Activated CD8-positive, alpha-beta T cell treated with anti-CD3 and anti-CD28 coated beads for 36 hours (primary cell): ENCODE results near the gene PTPN1. TPM values are rescaled to one million over a fixed set of nuclear protein-coding genes. Genes with fewer than 3 reads are reported as not detected.

Source experiments
- ATAC-seq: fragments of 200-7000 bp; cut with Tn5 transposase; one replicate; pipeline ENCODE4 v1.10.0; 2021; ENCODE audit warnings: mild to moderate bottlenecking, moderate library complexity
- CTCF ChIA-PET: fragments of 350-600 bp; sonication (Branson Sonifier 250); formaldehyde crosslinking; loops from one replicate; lab custom pipeline; 2021; ENCODE audit warnings: antibody characterized with exemption; lab: Charles Lee
- POLR2A ChIA-PET: fragments of 350-600 bp; sonication (Branson Sonifier 250); formaldehyde crosslinking; loops from one replicate; lab custom pipeline; 2021; ENCODE audit warnings: antibody characterized with exemption; lab: Charles Lee
- DNase-seq: peaks from one replicate; pipeline ENCODE4 v3.0.0-alpha.2; 2020
- H3K27ac Mint-ChIP-seq: one replicate; pipeline ENCODE4 v1.8.0; 2021; ENCODE audit warnings: mild to moderate bottlenecking, mixed read lengths
- H3K27me3 Mint-ChIP-seq: one replicate; pipeline ENCODE4 v1.8.0; 2021; ENCODE audit warnings: mixed read lengths
- H3K36me3 Mint-ChIP-seq: one replicate; pipeline ENCODE4 v1.8.0; 2021; ENCODE audit warnings: low read depth, mixed read lengths
- H3K4me1 Mint-ChIP-seq: one replicate; pipeline ENCODE4 v1.8.0; 2021; ENCODE audit warnings: low read depth, mixed read lengths
- H3K4me3 Mint-ChIP-seq: one replicate; pipeline ENCODE4 v1.8.0; 2021; ENCODE audit warnings: mild to moderate bottlenecking, moderate library complexity, mixed read lengths
- H3K9me3 Mint-ChIP-seq: one replicate; pipeline ENCODE4 v1.8.0; 2021; ENCODE audit warnings: mixed read lengths
- intact Hi-C: fragments of 100-400 bp; cut with micrococcal nuclease; formaldehyde crosslinking; loops from one replicate; pipeline ENCODE4 v1.10.0; 2022
- total RNA-seq, 2 experiments: library from RNA; stranded (reverse); gene quantifications; one replicate each; pipeline ENCODE4 v1.2.3, GENCODE V29; 2021
- TF ChIP-seq, protein P1 (sequence below): fragments of 200-600 bp; IDR thresholded peaks from one replicate; pipeline ENCODE4 v1.8.0; 2022; ENCODE audit warnings: antibody characterized with exemption, mild to moderate bottlenecking

The PTPN1 gene
- total RNA-seq, 2 experiments from 2014 or later, result 65.1 to 66.6 TPM

DNA sequence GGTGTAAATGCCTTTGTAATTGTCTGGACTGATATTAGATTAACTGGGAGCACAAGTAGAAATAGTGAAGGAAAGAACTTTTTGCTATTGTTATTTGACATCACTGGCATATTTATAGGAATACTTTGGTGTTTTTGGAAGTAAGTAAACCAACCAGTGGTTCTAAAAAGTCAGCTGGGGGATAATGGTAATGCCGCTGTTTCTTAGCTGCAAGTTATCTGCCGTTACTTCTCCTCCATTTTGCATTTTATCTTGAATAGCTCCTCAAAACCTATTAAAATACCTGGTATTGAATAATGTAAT, 3.8 kb downstream of the PTPN1 start:
- TF ChIP-seq, protein P1, sequence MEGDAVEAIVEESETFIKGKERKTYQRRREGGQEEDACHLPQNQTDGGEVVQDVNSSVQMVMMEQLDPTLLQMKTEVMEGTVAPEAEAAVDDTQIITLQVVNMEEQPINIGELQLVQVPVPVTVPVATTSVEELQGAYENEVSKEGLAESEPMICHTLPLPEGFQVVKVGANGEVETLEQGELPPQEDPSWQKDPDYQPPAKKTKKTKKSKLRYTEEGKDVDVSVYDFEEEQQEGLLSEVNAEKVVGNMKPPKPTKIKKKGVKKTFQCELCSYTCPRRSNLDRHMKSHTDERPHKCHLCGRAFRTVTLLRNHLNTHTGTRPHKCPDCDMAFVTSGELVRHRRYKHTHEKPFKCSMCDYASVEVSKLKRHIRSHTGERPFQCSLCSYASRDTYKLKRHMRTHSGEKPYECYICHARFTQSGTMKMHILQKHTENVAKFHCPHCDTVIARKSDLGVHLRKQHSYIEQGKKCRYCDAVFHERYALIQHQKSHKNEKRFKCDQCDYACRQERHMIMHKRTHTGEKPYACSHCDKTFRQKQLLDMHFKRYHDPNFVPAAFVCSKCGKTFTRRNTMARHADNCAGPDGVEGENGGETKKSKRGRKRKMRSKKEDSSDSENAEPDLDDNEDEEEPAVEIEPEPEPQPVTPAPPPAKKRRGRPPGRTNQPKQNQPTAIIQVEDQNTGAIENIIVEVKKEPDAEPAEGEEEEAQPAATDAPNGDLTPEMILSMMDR, result no peak
- ChIA-PET POLR2A (interaction anchor here (0.8 to 6.1 kb wide), 5 partner anchors 11 to 54 kb away, joined by 3 to 40 read pairs (median 4); no protein-coding TSS in a partner anchor), CTCF (interaction anchor here (0.9 to 7.7 kb wide), 12 partner anchors 10 to 281 kb away, joined by 3 to 64 read pairs (median 4); partner anchors contain the start of gene BCAS4)
- peaks cover 70% of the 10 kb centered on the region for H3K4me1 Mint-ChIP-seq
- H3K27ac Mint-ChIP-seq, result peak overlapping the region; percentile 98
- intact Hi-C loops, result no loop called here
- H3K27me3 Mint-ChIP-seq, result no peaks in the 10 kb centered on the region
- ATAC-seq (no peak), DNase-seq (no peak)
- no peaks in the 10 kb centered on the region for H3K9me3 Mint-ChIP-seq
- peaks cover 49% of the 10 kb centered on the region for H3K36me3 Mint-ChIP-seq
- peak overlapping the region; percentile 98 for H3K4me3 Mint-ChIP-seq

DNA sequence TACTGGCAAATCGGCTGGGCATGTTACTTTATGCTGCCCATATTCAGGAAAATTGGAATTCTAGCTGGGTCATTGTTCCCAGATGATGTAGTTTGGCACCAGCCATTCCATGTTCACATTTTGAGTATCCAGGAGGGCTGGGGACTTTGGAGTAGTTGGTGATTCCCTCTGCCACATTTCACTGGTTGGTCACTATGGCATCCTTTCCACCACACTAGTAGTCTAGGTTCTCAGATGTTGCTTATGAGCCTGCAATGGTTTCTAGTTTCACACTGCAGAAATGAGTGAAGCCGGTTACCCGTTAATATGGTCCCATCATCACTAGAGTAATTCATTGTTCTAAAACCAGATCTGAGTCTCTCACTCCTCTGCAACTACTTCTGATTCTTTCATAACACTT, 4.6 kb downstream of the PTPN1 start:
- POLR2A ChIA-PET, result interaction anchor here (0.8 to 2.7 kb wide), 10 partner anchors 11 to 176 kb away, joined by 3 to 10 read pairs (median 4); no protein-coding TSS in a partner anchor
- ATAC-seq (no peak), DNase-seq (peak; percentile 32)
- CTCF ChIA-PET, result interaction anchor here (1.0 to 7.7 kb wide), 5 partner anchors 31 to 64 kb away, joined by 3 to 64 read pairs (median 4); no protein-coding TSS in a partner anchor
- Mint-ChIP-seq H3K4me3 (peak overlapping the region; percentile 98), H3K27ac (peak overlapping the region; percentile 98), H3K4me1 (peaks cover 74% of the 10 kb centered on the region), H3K9me3 (no peaks in the 10 kb centered on the region), H3K36me3 (peaks cover 52% of the 10 kb centered on the region), H3K27me3 (no peaks in the 10 kb centered on the region)
- intact Hi-C loops, result loop anchor here (5.0 kb wide), 1 partner anchor 48 kb away; no protein-coding TSS in a partner anchor
- TF ChIP-seq, protein P1, result no peak

DNA sequence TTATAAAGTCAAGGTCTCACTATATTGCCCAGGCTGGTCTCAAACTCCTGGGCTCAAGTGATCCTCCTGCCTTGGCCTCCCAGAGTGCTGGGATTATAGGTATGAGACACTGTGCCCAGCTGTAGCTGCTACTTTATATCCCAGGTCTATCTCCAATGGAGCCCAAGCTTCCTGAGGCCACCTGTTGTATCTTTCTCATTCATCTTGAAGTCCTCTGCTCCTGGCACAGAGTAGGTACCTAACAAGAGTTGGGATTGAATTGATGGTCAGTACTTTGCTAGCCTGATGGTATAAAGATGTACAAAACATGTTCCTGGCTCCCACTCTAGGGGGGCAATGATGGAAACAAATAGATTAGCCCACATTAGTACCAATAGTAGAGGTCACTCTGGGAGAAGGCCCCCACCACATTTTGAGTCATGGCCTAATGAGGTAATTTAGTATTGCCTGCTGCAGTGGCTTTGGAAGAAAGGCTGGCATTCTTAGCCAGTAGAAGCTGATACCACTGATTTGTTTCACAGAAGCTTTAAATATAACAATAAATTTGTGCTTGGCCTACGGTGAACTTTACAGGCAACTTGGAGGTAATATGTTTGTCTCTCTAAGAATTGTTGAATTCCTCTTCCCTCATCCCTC, 5.4 kb downstream of the PTPN1 start:
- peaks cover 80% of the 10 kb centered on the region for H3K4me1 Mint-ChIP-seq
- peaks cover 57% of the 10 kb centered on the region for H3K36me3 Mint-ChIP-seq
- H3K9me3 Mint-ChIP-seq, result no peaks in the 10 kb centered on the region
- peak overlapping the region; percentile 98 for H3K27ac Mint-ChIP-seq
- DNase-seq (no peak), ATAC-seq (no peak)
- TF ChIP-seq, protein P1, result no peak
- H3K27me3 Mint-ChIP-seq, result no peaks in the 10 kb centered on the region
- CTCF ChIA-PET, result interaction anchor here (1.0 to 7.7 kb wide), 7 partner anchors 13 to 337 kb away, joined by 3 to 64 read pairs (median 7); no protein-coding TSS in a partner anchor
- intact Hi-C loops, result loop anchor here (5.0 kb wide), 1 partner anchor 47 kb away; no protein-coding TSS in a partner anchor
- POLR2A ChIA-PET, result interaction anchor here (0.8 to 4.3 kb wide), 12 partner anchors 10 to 176 kb away, joined by 3 to 42 read pairs (median 4); no protein-coding TSS in a partner anchor
- H3K4me3 Mint-ChIP-seq, result peak overlapping the region; percentile 98

DNA sequence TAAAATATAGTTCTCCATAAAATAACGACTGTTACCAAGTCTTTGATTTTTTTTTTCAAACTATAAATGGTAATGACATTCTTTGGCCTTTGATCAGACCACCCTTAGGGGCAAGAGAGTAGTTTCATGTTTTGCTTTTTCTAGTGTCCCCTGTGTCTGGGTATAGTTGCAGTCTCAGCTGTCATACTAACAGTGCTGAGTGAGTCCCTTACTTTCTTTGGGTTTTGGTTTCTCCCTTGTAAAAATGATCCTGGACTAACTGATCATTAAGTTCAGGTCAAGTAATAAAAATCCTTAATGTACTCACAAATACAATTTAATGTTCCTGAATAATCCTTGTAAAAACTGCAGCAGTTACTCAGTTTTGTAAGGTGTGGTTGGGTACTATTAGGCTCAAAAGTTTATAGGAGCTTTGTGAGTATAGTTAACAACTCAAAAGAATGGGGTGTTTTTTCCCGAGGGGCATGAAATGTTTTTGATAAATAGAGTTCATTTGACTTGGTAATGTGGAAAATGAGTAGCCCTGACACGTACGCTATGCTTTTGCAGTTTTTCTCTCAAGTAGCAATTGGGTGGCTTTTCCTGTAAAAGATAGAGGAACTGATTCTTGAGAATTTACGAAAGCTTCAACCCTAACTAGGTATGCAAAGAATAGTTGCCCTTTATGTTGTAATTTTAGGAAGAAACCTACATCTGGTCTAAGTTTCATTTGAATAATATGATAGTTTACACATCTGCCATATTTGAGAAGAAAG, 6.2 kb downstream of the PTPN1 start:
- ChIA-PET CTCF (interaction anchor here (1.2 to 3.9 kb wide), 8 partner anchors 13 to 338 kb away, joined by 3 to 24 read pairs (median 6); no protein-coding TSS in a partner anchor), POLR2A (interaction anchor here (0.8 to 4.3 kb wide), 9 partner anchors 9 to 177 kb away, joined by 3 to 42 read pairs (median 5); no protein-coding TSS in a partner anchor)
- Mint-ChIP-seq H3K4me1 (peaks cover 87% of the 10 kb centered on the region), H3K27me3 (no peaks in the 10 kb centered on the region), H3K36me3 (peaks cover 56% of the 10 kb centered on the region), H3K27ac (peak overlapping the region; percentile 98), H3K4me3 (peak overlapping the region; percentile 78), H3K9me3 (no peaks in the 10 kb centered on the region)
- TF ChIP-seq, protein P1, result no peak
- intact Hi-C loops, result loop anchor here (5.0 kb wide), 1 partner anchor 46 kb away; no protein-coding TSS in a partner anchor
- ATAC-seq, result peak; percentile 45
- peak; percentile 26 for DNase-seq
